Measurements from ENCODE around the gene C1orf159.

GRCh38 chr1:1092149-1092855 lies 23.6 kb downstream of the C1orf159 start:
- TF ChIP-seq, protein P1, sequence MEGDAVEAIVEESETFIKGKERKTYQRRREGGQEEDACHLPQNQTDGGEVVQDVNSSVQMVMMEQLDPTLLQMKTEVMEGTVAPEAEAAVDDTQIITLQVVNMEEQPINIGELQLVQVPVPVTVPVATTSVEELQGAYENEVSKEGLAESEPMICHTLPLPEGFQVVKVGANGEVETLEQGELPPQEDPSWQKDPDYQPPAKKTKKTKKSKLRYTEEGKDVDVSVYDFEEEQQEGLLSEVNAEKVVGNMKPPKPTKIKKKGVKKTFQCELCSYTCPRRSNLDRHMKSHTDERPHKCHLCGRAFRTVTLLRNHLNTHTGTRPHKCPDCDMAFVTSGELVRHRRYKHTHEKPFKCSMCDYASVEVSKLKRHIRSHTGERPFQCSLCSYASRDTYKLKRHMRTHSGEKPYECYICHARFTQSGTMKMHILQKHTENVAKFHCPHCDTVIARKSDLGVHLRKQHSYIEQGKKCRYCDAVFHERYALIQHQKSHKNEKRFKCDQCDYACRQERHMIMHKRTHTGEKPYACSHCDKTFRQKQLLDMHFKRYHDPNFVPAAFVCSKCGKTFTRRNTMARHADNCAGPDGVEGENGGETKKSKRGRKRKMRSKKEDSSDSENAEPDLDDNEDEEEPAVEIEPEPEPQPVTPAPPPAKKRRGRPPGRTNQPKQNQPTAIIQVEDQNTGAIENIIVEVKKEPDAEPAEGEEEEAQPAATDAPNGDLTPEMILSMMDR (optimal IDR thresholded peaks at IDR 0.05 in 1 of 3, IDR thresholded peaks at IDR 0.05 in 1 of 3, conservative IDR thresholded peaks at IDR 0.05 in 1 of 3; ENCODE audit: extremely low read depth in 1 of 3, insufficient read depth in 2 of 3, low read length in 3 of 3): no peak
- no peak for TF ChIP-seq EZH2 (IDR thresholded peaks at IDR 0.05; ENCODE audit: low read length)

Data from keratinocyte (primary cell).